C1 segment of cervical spinal cord (tissue), 14 donors: Measurements from ENCODE around the gene PSMB1.
"Not testable (repeated sequence)": the region's sequence is repeated elsewhere in the genome, so short reads cannot be mapped to it uniquely, and the experiment has no call there.

ENCODE experiments used
- DNase-seq, 14 donors: peaks; one replicate each; lab custom pipeline; 2025; lab: John Stamatoyannopoulos, UW

The PSMB1 gene

DNA sequence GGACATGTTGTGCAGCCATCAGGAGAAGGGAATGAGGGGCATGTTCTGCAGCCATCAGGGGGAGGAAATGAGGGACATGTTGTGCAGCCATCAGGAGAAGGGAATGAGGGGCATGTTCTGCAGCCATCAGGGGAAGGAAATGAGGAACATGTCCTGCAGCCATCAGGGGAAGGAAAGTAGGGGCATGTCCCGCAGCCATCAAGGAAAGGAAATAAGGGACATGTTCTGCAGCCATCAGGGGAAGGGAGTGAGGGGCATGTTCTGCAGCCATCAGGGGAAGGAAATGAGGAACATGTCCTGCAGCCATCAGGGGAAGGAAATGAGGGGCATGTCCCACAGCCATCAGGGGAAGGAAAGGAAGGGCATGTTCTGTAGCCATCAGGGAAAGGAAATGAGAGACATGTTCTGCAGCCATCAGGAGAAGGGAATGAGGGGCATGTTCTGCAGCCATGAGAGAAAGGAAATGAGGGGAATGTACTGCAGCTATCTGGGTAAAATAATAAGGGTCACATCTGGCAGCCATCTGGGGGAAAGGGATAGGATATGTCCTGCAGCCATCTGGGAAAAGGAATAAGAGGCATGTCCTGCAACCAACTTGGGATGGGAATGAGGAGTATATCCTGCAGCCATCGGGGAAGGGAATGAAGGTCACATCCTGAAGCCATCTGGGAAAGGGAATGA lies 50.2 kb downstream of the PSMB1 start:
- DNase-seq, result not testable (repeated sequence)

DNA sequence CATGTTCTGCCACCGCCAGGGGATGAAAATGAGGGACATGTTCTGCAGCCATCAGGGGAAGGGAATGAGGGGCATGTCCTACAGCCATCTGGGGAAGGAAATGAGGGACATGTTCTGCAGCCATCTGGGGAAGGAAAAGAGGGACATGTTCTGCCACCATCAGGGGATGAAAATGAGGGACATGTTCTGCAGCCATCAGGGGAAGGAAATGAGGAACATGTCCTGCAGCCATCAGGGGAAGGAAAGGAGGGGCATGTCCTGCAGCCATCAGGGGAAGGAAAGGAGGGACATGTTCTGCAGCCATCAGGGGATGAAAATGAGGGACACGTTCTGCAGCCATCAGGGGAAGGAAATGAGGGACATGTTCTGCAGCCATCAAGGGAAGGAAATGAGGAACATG lies 50.8 kb downstream of the PSMB1 start:
- DNase-seq, result not testable (repeated sequence)

DNA sequence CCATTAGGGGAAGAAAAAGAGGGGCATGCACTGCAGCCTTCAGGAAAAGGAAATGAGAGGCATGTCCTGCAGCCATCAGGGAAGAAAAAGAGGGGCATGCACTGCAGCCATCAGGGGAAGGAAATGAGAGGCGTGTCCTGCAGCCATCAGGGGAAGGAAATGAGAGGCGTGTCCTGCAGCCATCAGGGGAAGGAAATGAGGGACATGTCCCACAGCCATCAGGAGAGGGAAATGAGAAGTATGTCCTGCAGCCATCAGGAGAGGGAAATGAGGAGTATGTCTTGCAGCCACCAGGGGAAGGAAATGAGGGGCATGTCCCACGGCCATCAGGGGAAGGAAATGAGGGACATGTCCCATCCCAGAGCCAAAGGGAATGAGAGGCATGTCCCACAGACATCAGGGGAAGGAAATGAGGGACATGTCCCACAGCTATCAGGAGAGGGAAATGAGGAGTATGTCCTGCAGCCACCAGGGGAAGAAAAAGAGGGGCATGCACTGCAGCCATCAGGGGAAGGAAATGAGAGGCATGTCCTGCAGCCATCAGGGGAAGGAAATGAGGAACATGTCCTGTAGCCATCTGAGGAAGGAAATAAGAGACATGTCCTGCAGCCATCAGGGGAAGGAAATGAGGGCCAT lies 52.0 kb downstream of the PSMB1 start:
- DNase-seq, result no peak

DNA sequence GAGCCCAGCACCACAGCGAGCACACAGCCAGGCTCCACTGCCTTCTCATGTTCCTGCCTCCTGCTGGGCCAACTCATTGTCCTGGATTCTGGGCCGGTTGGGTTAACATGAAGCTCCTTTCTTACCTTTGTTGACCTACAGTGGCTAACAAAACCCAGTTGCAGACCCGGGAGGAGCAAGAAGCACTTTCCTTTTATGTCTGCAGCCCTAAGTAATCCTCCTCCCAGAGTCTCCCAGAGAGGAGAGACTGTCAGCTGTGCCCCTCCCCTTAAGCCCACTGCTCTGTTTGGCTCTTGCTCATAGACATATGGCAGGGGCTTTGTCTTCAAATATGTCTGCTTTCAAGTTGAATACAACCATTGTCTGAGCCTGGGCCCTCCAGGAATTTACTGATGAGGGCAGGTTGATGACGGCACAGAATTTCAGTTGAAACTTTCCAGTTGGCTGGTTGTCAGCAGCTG lies 55.2 kb downstream of the PSMB1 start:
- DNase-seq, result no peak

DNA sequence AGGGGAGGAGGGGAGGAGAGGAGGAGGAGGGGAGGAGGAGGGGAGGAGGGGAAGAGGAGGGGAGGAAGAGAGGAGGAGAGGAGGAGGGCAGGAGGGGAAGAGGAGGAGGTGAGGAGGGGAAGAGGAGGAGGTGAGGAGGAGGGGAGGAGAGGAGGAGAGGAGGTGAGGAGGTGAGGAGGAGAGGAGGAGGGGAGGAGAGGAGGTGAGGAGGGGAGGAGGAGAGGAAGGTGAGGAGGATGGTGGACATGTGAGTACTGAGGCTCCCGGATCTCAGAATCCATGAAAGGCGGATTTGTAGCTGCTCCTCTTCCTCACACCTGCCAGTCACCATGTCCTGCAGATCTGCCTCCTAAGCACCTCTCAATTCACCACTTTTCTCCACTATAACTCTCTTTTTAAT lies 59.8 kb downstream of the PSMB1 start:
- no peak for DNase-seq

DNA sequence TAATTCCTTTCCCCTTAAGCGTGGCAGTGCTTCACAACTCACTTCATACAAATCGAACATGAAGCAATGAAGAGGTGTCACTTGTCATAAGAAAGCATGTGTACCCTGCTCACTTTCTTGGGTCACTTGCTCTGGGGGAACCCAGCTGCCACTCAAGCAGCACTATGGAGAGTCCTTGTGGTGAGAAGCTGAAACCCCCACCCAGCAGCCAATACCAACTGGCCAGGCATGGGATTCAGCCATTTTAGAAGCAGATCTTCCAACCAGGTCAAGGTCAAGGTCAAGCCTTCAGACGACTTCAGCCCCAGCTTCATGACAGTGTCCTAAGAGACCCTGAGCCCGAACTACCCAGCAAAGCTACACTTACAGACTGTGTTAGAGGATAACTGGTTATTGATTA lies 62.8 kb downstream of the PSMB1 start:
- DNase-seq, result no peak

DNA sequence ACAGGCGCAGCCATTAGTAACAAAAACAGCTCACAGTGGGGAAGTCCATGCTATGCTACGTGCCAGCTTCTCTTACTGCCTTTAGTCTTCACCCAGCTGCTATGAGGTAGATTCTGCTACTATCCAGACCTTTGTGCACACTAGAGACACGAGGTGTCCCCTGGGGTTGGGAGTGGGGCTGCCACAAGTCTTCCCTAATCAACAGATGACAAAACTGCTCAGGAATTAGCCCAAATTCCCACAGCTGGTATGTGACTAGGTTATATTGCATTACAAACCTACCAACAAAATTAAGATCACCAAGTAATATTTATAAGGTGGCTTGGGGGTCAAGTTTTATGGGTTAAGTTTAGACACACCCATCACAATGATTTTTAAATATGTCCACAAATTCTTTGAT lies 63.3 kb downstream of the PSMB1 start:
- DNase-seq, result no peak

DNA sequence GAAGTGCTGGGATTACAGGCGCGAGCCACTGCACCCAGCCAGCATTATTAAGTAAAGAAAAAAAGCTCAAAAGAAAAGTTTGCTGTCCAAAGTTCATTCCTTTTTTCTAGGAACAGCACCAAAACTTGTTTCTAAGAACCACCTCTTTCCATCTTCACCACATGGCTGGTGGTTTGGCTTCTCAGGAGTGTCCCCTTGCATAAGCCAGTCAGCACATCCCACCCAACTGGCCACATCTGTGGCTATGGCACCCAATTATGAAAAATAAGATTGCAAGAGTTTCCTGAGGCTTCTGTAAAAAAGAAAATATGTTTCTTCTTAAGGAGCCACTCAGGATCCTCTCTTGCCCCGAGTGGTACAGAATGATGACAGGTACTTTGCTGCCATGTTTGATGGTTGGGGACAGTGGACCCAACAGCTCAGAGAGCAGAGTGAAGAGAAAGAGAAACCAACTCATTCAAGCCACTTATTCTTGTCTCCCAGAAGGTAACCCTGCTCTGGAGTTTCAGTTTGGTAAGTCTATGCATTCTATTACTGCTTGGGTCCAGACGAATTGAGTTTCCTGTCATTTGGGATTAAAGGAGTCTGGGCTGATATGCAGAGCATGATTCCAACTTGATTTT lies 65.3 kb downstream of the PSMB1 start:
- DNase-seq, result no peak

DNA sequence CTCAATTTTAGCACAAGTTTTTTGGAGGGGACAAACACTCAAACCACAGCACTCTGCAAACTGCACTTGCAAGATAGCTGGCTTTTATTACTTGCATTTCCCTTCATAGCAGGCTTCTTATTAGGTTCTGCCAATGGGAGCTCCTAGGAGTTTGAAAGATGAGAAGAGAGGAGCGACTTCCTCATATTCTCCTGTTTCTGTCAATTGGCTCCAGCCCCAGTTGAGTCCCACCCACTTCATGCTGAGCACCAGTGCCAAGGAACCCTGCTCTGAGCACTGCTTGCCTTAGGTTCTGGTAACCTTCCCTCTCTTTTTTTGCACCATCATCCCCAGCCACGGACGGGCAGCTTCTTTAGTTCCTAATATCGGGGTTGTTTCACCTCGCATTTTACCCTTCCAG lies 67.9 kb downstream of the PSMB1 start:
- no peak for DNase-seq
